ENCODE data around the gene NARF. TPM values are rescaled to one million over a fixed set of nuclear protein-coding genes. Genes with fewer than 3 reads are reported as not detected.

Gene NARF
- total RNA-seq, 3 donors from 2014 or later, result 49.7 to 56.0 (median 55.9) TPM

- intact Hi-C loops (cut with DNase I, micrococcal nuclease), result loop anchor here in 1 of 2 donors (10.0 kb wide), 1 partner anchor 62 kb away; the partner anchor contains the start of gene TEX19
- no peak for ATAC-seq
- Histone ChIP-seq H3K9me3 (no peaks in the 10 kb centered on the region), H3K4me1 (ENCODE audit: low read depth) (peaks cover 18% of the 10 kb centered on the region), H3K4me3 (no peak overlapping the region), H3K36me3 (ENCODE audit: low read depth) (no peaks in the 10 kb centered on the region)
- TF ChIP-seq CTCF (IDR thresholded peaks at IDR 0.05), result no peak
- DNase-seq, result no peak
Observed at GRCh38 chr17:82416771-82417170, 41.8 kb upstream of the NARF start.

- DNase-seq, result peak; percentile 88 to 93 (median 90)
- intact Hi-C loops (cut with DNase I, micrococcal nuclease), result loop anchor here in 1 of 2 donors (10.0 kb wide), 1 partner anchor 63 kb away; the partner anchor contains the start of gene TEX19
- Histone ChIP-seq H3K36me3 (ENCODE audit: low read depth) (no peaks in the 10 kb centered on the region), H3K4me1 (ENCODE audit: low read depth) (peaks cover 18% of the 10 kb centered on the region), H3K4me3 (peak within 1 kb of the TSS; percentile 40), H3K9me3 (no peaks in the 10 kb centered on the region)
- TF ChIP-seq CTCF (IDR thresholded peaks at IDR 0.05), result no peak
- ATAC-seq, result peak; percentile 97
Observed at GRCh38 chr17:82418001-82418986, 40.2 kb upstream of the NARF start, which contains the start of the genes HEXD and OGFOD3. Gene HEXD (plus strand): TSS chr17:82418347. CDS start chr17:82419800, 1,453 bp downstream. Gene OGFOD3 (minus strand): TSS chr17:82418586. CDS start chr17:82418485, 101 bp downstream.

- no peak for TF ChIP-seq CTCF (IDR thresholded peaks at IDR 0.05)
- peaks cover 18% of the 10 kb centered on the region for H3K4me1 ChIP-seq (ENCODE audit: low read depth)
- H3K9me3 ChIP-seq, result no peaks in the 10 kb centered on the region
- DNase-seq (no peak), ATAC-seq (no peak)
- H3K36me3 ChIP-seq (ENCODE audit: low read depth), result no peaks in the 10 kb centered on the region
- no peak overlapping the region for H3K4me3 ChIP-seq
- intact Hi-C loops (cut with DNase I, micrococcal nuclease), result loop anchor here in 1 of 2 donors (10.0 kb wide), 1 partner anchor 65 kb away; the partner anchor contains the start of gene TEX19
Observed at GRCh38 chr17:82419540-82419939, 39.0 kb upstream of the NARF start.

- intact Hi-C loops (cut with DNase I, micrococcal nuclease), result no loop called here
- DNase-seq (peak in 2 of 3 donors; percentile 53 to 70), ATAC-seq (peak; percentile 67)
Observed at GRCh38 chr17:82424001-82424862, 34.3 kb upstream of the NARF start.

More at GRCh38 chr17:82424001-82424862, 34.3 kb upstream of the NARF start:
- H3K4me3 ChIP-seq, result no peak overlapping the region
- H3K36me3 ChIP-seq (ENCODE audit: low read depth), result no peaks in the 10 kb centered on the region
- TF ChIP-seq CTCF (IDR thresholded peaks at IDR 0.05), result peak; percentile 31
- H3K9me3 ChIP-seq, result no peaks in the 10 kb centered on the region
- H3K4me1 ChIP-seq (ENCODE audit: low read depth), result peaks cover 8% of the 10 kb centered on the region

All from mucosa of descending colon (tissue), 3 donors.